ENCODE results near the gene TPCN2.
"Not testable (repeated sequence)": the region's sequence is repeated elsewhere in the genome, so short reads cannot be mapped to it uniquely, and the experiment has no call there.

The TPCN2 gene

GRCh38 chr11:69135420-69136363 is 87.0 kb downstream of the TPCN2 start:
- no peak for DNase-seq
- Histone ChIP-seq H2BK120ac (ENCODE audit: low read depth, low read length) (no peak overlapping the region), H2BK5ac (ENCODE audit: low read length) (no peak overlapping the region), H3K9ac (ENCODE audit: low read length) (no peak overlapping the region), H3K56ac (ENCODE audit: low read length) (no peak overlapping the region), H4K5ac (ENCODE audit: low read length) (no peak overlapping the region), H2AK5ac (ENCODE audit: low read length) (no peak overlapping the region), H3K18ac (ENCODE audit: low read length) (no peak overlapping the region), H3K4me2 (ENCODE audit: low read length) (no peak overlapping the region), H3K79me2 (ENCODE audit: control insufficient read depth, insufficient read depth, low read length) (no peaks in the 10 kb centered on the region), H3K4me1 (ENCODE audit: control insufficient read depth, low read depth, low read length) (no peaks in the 10 kb centered on the region), H4K8ac (ENCODE audit: low read depth, low read length) (no peak overlapping the region), H3K23ac (ENCODE audit: low read length) (no peak overlapping the region), H2BK15ac (replicated peaks; ENCODE audit: low read depth) (no peak overlapping the region), H3K4ac (ENCODE audit: low read depth, low read length) (no peak overlapping the region), H3K36me3 (ENCODE audit: control insufficient read depth, insufficient read depth, low read length) (no peaks in the 10 kb centered on the region), H3K79me1 (ENCODE audit: low read length) (no peaks in the 10 kb centered on the region), H3K4me3 (ENCODE audit: low read length) (no peak overlapping the region), H3K27ac (ENCODE audit: low read depth, low read length) (no peak overlapping the region), H3K27me3 (ENCODE audit: insufficient read depth, low read length, poor library complexity) (no peaks in the 10 kb centered on the region)
- no CpG with 5 or more reads among the region's 14 CpGs for WGBS (ENCODE audit: extremely low coverage, insufficient coverage, low lambda C conversion rate)

DNA sequence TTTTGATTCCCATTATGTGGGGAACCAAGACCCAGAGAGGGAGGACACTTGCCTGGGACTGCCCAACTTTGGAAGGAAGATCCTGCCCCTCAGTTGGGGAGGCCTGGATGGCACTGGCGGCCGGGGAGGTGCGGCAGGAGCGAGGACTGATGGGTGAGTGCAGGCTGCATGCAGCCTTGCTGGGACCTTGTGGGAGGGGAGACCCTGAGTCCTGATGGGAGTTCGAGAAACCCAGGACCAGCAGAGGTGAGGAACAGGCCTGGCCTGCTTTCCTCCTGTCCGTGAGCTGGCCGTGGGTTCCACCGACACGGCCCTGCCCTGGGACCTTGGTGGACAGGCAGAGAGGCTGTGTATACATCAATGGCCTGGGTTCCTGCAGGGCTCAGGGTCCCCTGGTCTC is 87.7 kb downstream of the TPCN2 start:
- DNase-seq = no peak
- H3K79me1 ChIP-seq (ENCODE audit: low read length) = no peaks in the 10 kb centered on the region
- no peaks in the 10 kb centered on the region for H3K4me1 ChIP-seq (ENCODE audit: control insufficient read depth, low read depth, low read length)
- WGBS (ENCODE audit: extremely low coverage, insufficient coverage, low lambda C conversion rate) = no CpG with 5 or more reads among the region's 9 CpGs
- H3K18ac ChIP-seq (ENCODE audit: low read length) = no peak overlapping the region
- no peak overlapping the region for H2AK5ac ChIP-seq (ENCODE audit: low read length)
- no peak overlapping the region for H4K8ac ChIP-seq (ENCODE audit: low read depth, low read length)
- no peak overlapping the region for H2BK15ac ChIP-seq (replicated peaks; ENCODE audit: low read depth)
- no peak overlapping the region for H2BK5ac ChIP-seq (ENCODE audit: low read length)
- no peak overlapping the region for H4K5ac ChIP-seq (ENCODE audit: low read length)
- no peak overlapping the region for H3K23ac ChIP-seq (ENCODE audit: low read length)
- H3K4me3 ChIP-seq (ENCODE audit: low read length) = no peak overlapping the region
- no peaks in the 10 kb centered on the region for H3K36me3 ChIP-seq (ENCODE audit: control insufficient read depth, insufficient read depth, low read length)
- H3K4me2 ChIP-seq (ENCODE audit: low read length) = no peak overlapping the region
- no peak overlapping the region for H3K4ac ChIP-seq (ENCODE audit: low read depth, low read length)
- H3K56ac ChIP-seq (ENCODE audit: low read length) = no peak overlapping the region
- no peaks in the 10 kb centered on the region for H3K27me3 ChIP-seq (ENCODE audit: insufficient read depth, low read length, poor library complexity)
- no peaks in the 10 kb centered on the region for H3K79me2 ChIP-seq (ENCODE audit: control insufficient read depth, insufficient read depth, low read length)
- no peak overlapping the region for H3K27ac ChIP-seq (ENCODE audit: low read depth, low read length)
- no peak overlapping the region for H2BK120ac ChIP-seq (ENCODE audit: low read depth, low read length)
- no peak overlapping the region for H3K9ac ChIP-seq (ENCODE audit: low read length)

DNA sequence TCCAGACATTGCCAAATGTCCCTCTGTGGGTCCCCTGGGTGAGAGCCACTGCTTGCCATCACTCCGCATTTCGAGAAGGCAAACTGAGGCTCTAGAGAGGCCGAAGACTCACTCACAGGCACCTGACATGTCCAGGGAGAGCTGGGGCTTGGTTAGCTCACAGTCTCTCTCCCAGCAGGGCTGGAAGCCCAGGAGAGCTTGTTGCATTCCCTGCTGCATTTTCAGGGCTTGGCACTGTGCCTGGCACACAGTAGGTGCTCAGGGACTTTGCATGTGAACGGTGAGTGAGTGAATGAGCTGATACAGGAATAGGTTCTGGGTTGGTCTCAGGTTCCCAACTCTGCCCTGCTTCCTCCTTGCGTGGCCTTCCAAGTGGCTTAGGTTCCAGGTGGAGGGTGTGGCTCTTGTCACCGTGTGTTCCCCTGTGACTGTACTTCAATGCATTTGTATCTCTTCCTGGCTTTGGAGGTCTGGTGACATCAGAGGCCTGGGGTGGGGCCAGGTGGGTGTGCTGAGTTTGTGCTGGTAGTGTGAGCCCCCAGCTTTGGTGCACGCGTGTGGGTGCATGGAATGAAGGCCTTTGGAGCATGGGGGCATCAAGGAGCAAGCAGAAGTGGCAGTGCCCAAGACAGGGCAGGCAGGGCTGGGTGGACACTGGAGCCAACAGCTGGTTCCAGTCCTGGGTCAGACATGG is 88.6 kb downstream of the TPCN2 start:
- H3K56ac ChIP-seq (ENCODE audit: low read length) = no peak overlapping the region
- no peak overlapping the region for H3K4me2 ChIP-seq (ENCODE audit: low read length)
- DNase-seq = no peak
- no peak overlapping the region for H3K4ac ChIP-seq (ENCODE audit: low read depth, low read length)
- no peaks in the 10 kb centered on the region for H3K4me1 ChIP-seq (ENCODE audit: control insufficient read depth, low read depth, low read length)
- H2BK15ac ChIP-seq (replicated peaks; ENCODE audit: low read depth) = no peak overlapping the region
- H2BK5ac ChIP-seq (ENCODE audit: low read length) = no peak overlapping the region
- no peaks in the 10 kb centered on the region for H3K79me2 ChIP-seq (ENCODE audit: control insufficient read depth, insufficient read depth, low read length)
- H2BK120ac ChIP-seq (ENCODE audit: low read depth, low read length) = no peak overlapping the region
- no peak overlapping the region for H4K5ac ChIP-seq (ENCODE audit: low read length)
- H3K27me3 ChIP-seq (ENCODE audit: insufficient read depth, low read length, poor library complexity) = no peaks in the 10 kb centered on the region
- no peaks in the 10 kb centered on the region for H3K36me3 ChIP-seq (ENCODE audit: control insufficient read depth, insufficient read depth, low read length)
- no peak overlapping the region for H3K23ac ChIP-seq (ENCODE audit: low read length)
- H3K4me3 ChIP-seq (ENCODE audit: low read length) = no peak overlapping the region
- WGBS (ENCODE audit: extremely low coverage, insufficient coverage, low lambda C conversion rate) = no CpG with 5 or more reads among the region's 8 CpGs
- no peak overlapping the region for H3K9ac ChIP-seq (ENCODE audit: low read length)
- H3K18ac ChIP-seq (ENCODE audit: low read length) = no peak overlapping the region
- H3K79me1 ChIP-seq (ENCODE audit: low read length) = no peaks in the 10 kb centered on the region
- no peak overlapping the region for H3K27ac ChIP-seq (ENCODE audit: low read depth, low read length)
- H2AK5ac ChIP-seq (ENCODE audit: low read length) = no peak overlapping the region
- no peak overlapping the region for H4K8ac ChIP-seq (ENCODE audit: low read depth, low read length)

GRCh38 chr11:69138265-69138664 is 89.5 kb downstream of the TPCN2 start:
- WGBS (ENCODE audit: extremely low coverage, insufficient coverage, low lambda C conversion rate) = no CpG with 5 or more reads among the region's 3 CpGs
- Histone ChIP-seq H4K8ac (ENCODE audit: low read depth, low read length) (no peak overlapping the region), H3K18ac (ENCODE audit: low read length) (no peak overlapping the region), H3K4me3 (ENCODE audit: low read length) (no peak overlapping the region), H3K23ac (ENCODE audit: low read length) (no peak overlapping the region), H3K4me1 (ENCODE audit: control insufficient read depth, low read depth, low read length) (no peaks in the 10 kb centered on the region), H2AK5ac (ENCODE audit: low read length) (no peak overlapping the region), H2BK15ac (replicated peaks; ENCODE audit: low read depth) (no peak overlapping the region), H3K79me2 (ENCODE audit: control insufficient read depth, insufficient read depth, low read length) (no peaks in the 10 kb centered on the region), H3K56ac (ENCODE audit: low read length) (no peak overlapping the region), H3K27ac (ENCODE audit: low read depth, low read length) (no peak overlapping the region), H3K4ac (ENCODE audit: low read depth, low read length) (no peak overlapping the region), H3K36me3 (ENCODE audit: control insufficient read depth, insufficient read depth, low read length) (no peaks in the 10 kb centered on the region), H3K27me3 (ENCODE audit: insufficient read depth, low read length, poor library complexity) (no peaks in the 10 kb centered on the region), H2BK5ac (ENCODE audit: low read length) (no peak overlapping the region), H3K9ac (ENCODE audit: low read length) (no peak overlapping the region), H4K5ac (ENCODE audit: low read length) (no peak overlapping the region), H3K4me2 (ENCODE audit: low read length) (no peak overlapping the region), H3K79me1 (ENCODE audit: low read length) (no peaks in the 10 kb centered on the region), H2BK120ac (ENCODE audit: low read depth, low read length) (no peak overlapping the region)
- peak; percentile 27 for DNase-seq

DNA sequence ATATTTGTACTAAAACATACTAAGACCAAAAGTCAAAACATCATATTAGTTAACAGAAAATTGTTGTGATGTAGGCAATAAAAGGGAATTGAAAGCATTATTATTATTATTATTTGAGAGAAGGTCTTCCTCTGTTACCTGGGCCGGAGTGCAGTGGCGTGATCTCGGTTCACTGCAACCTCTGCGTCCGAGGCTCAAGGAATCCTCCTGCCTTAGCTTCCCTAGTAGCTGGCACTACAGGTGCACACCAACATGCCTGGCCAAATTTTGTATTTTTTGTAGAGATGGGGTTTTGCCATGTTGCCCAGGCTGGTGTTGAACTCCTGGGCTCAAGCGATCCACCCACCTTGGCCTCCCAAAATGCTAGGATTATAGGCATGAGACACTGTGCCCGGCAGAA is 91.4 kb downstream of the TPCN2 start:
- H3K36me3 ChIP-seq (ENCODE audit: control insufficient read depth, insufficient read depth, low read length); H3K4ac ChIP-seq (ENCODE audit: low read depth, low read length); H4K5ac ChIP-seq (ENCODE audit: low read length); H3K27ac ChIP-seq (ENCODE audit: low read depth, low read length); H2BK120ac ChIP-seq (ENCODE audit: low read depth, low read length); H4K8ac ChIP-seq (ENCODE audit: low read depth, low read length); H3K79me2 ChIP-seq (ENCODE audit: control insufficient read depth, insufficient read depth, low read length); H3K4me3 ChIP-seq (ENCODE audit: low read length); H2BK15ac ChIP-seq (replicated peaks; ENCODE audit: low read depth); H3K56ac ChIP-seq (ENCODE audit: low read length); H3K4me1 ChIP-seq (ENCODE audit: control insufficient read depth, low read depth, low read length); H3K79me1 ChIP-seq (ENCODE audit: low read length); H3K27me3 ChIP-seq (ENCODE audit: insufficient read depth, low read length, poor library complexity); H2AK5ac ChIP-seq (ENCODE audit: low read length); H3K18ac ChIP-seq (ENCODE audit: low read length); DNase-seq; H3K23ac ChIP-seq (ENCODE audit: low read length); H3K9ac ChIP-seq (ENCODE audit: low read length); H3K4me2 ChIP-seq (ENCODE audit: low read length); H2BK5ac ChIP-seq (ENCODE audit: low read length): not testable (repeated sequence)
- no CpG with 5 or more reads among the region's 7 CpGs for WGBS (ENCODE audit: extremely low coverage, insufficient coverage, low lambda C conversion rate)

Data from mesendoderm (in vitro differentiated cells).